GM21360 (cell line): ENCODE results near the gene SHLD1.

Experiments
- ATAC-seq: cut with Tn5 transposase; IDR thresholded peaks from one replicate; pipeline ENCODE4 v1.9.1; 2021; ENCODE audit warnings: mild to moderate bottlenecking, moderate library complexity; ENCODE audit not compliant: unreplicated experiment

SHLD1 gene

GRCh38 chr20:5886788-5887187, 136.6 kb downstream of the SHLD1 start:
- no peak for ATAC-seq

- ATAC-seq, result no peak
These were observed 137.2 kb downstream of the SHLD1 start for GRCh38 chr20:5887386-5887785.

GRCh38 chr20:5888041-5888440, 137.8 kb downstream of the SHLD1 start:
- no peak for ATAC-seq

GRCh38 chr20:5890773-5891441, 140.7 kb downstream of the SHLD1 start:
- ATAC-seq, result no peak

GRCh38 chr20:5893052-5893451, 142.9 kb downstream of the SHLD1 start:
- ATAC-seq, result no peak

GRCh38 chr20:5893621-5894020, 143.4 kb downstream of the SHLD1 start:
- no peak for ATAC-seq

GRCh38 chr20:5895626-5896025, 145.4 kb downstream of the SHLD1 start:
- ATAC-seq, result no peak

GRCh38 chr20:5899444-5899843, 149.2 kb downstream of the SHLD1 start:
- no peak for ATAC-seq

GRCh38 chr20:5900908-5901307, 150.7 kb downstream of the SHLD1 start:
- ATAC-seq, result no peak

- no peak for ATAC-seq
These were observed 158.8 kb downstream of the SHLD1 start for GRCh38 chr20:5908981-5909380.

GRCh38 chr20:5910186-5910585, 160.0 kb downstream of the SHLD1 start:
- ATAC-seq, result no peak

GRCh38 chr20:5913166-5913565, 163.0 kb downstream of the SHLD1 start:
- ATAC-seq, result no peak
